HG02852 (cell line): ENCODE measurements around the gene ZNF772.

Experiments
- ATAC-seq: cut with Tn5 transposase; IDR thresholded peaks from one replicate; pipeline ENCODE4 v1.9.1; 2021; ENCODE audit warnings: mild to moderate bottlenecking, moderate library complexity; ENCODE audit not compliant: unreplicated experiment

The ZNF772 gene

DNA sequence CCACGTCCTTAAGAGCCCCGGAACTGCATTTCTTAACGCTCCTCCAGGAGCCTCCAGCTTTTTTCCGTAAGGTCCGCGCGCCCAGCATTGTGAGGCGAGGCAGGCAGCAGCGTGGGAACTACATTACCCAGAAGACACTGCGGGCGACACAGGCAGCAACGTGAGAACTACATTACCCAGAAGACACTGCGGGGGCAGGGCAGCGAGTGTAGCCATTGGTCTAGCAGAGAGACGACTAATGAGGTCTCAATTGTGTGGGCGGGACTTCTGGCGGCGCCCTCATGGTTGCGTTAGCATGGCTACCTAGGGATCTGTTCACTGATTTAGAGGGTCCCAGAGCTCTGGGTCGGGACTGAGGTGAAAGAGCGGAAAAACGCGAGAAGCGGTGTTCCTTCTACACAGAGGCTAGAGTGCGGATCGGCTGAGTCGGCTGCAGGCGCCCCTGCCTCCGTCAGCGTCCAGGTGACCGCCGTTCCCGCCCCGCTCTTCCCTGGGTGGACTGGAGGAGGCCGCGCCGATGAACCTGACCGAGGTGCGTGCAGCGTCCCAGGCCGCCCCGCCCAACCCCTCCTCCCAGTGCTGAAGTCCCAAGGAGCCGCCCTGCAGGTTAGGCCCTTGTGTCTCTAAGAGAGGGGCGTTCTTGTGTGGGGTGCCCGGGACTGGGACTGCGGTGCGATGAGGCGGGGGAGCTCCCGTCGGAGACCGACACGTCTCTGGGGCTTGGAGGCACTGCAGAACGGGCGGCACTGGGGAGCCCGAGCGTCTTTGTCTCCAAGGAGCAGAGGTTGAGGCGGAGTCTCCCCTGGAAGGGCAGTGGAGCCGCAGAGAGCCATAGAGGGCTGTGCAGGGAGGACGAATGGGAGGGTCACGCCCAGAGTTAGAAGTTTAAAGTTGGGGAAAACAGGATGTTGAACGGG is 42.0 kb downstream of the ZNF772 start, which contains the start of gene ZNF749:
Gene ZNF749, plus strand, starts transcription at position 264 of the 917 bp plus-strand sequence. Its CDS starts 254 bp downstream, at position 518.
- peak; percentile 94 for ATAC-seq

DNA sequence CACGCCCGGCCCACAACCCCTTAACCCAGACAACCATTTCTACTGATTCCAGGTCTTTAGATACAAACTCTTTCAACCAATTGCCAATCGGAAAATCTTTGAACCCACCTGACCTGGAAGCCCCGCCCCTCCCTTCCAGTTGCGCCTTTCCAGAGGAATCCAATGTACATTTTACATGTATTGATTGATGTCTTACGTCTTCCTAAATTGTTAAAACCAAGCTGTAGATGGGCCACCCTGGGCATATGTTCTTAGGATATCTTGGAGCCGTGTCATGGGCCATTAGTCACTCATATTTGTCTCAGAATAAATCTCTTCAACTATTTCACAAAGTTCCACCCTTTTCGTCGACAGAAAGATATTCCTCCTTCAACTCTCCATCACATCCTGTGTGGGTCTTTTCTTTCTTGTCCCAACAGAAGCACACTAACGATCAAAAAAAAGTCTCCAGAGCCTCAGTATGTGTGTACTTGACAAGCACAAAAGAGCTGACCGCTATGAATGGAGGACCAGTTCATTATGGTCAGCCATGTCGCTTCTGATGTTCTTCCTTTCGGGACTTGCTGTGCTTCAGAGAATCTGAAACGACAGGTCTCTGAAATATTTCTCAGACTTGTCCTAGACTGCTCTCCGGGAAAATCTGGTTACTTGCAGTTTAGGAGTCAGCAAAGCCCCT is 42.8 kb downstream of the ZNF772 start:
- ATAC-seq = peak; percentile 17

GRCh38 chr19:57421037-57421436 is 56.3 kb downstream of the ZNF772 start:
- ATAC-seq = no peak

DNA sequence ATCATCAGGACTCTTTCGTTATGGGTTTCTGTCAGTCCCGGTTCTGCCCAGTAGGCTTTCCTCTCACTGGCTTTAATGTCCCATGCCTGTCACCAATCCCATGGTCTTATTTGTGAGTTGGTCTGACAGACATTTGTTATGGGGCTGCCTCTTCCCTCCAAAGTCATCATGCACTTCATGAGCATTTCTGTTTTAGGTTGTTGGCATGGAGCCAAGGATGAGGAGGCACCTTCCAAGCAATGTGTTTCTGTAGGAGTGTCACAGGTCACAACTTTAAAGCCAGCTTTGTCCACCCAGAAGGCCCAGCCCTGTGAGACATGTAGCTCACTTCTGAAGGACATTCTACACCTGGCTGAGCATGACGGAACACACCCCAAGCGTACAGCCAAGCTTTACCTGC is 57.9 kb downstream of the ZNF772 start:
- no peak for ATAC-seq
